Transverse colon (tissue), 4 donors: ENCODE measurements around the gene SLC27A1. TPM values are rescaled to one million over a fixed set of nuclear protein-coding genes. Genes with fewer than 3 reads are reported as not detected.

Experiments used
- DNase-seq: peaks from one replicate; pipeline ENCODE4 v3.0.0-alpha.2; 2019
- H3K27ac ChIP-seq, 4 donors: fragments of 200-600 bp; sonication (generic); 2 replicates each; pipeline ENCODE4 v1.5.1; 2016 to 2018; ENCODE audit warnings: inconsistent platforms in 4 of 4
- H3K27me3 ChIP-seq: fragments of 200-600 bp; sonication (generic); 2 replicates; pipeline ENCODE4 v1.5.1; 2017; ENCODE audit warnings: inconsistent platforms
- H3K36me3 ChIP-seq, 4 donors: fragments of 200-600 bp; sonication (generic); 2 replicates each; pipeline ENCODE4 v1.5.1; 2017 to 2019; ENCODE audit warnings: inconsistent platforms in 4 of 4
- H3K4me1 ChIP-seq, 4 donors: fragments of 200-600 bp; sonication (generic); 2 replicates each; pipeline ENCODE4 v1.5.1; 2017 to 2020; ENCODE audit warnings: inconsistent platforms in 4 of 4
- H3K4me3 ChIP-seq, 4 donors: fragments of 200-600 bp; sonication (generic); 1 replicate in 1 of 4; 2 replicates in 3 of 4; pipeline versions ENCODE4 v1.5.1 to v1.6.1; 2017 to 2019; ENCODE audit warnings: inconsistent platforms in 4 of 4
- H3K9me3 ChIP-seq, 2 donors: fragments of 200-600 bp; sonication (generic); 2 replicates each; pipeline ENCODE4 v1.5.1; 2017 to 2019; ENCODE audit warnings: inconsistent platforms in 2 of 2
- EP300 ChIP-seq: sonication (generic); formaldehyde crosslinking; IDR thresholded peaks from one replicate; pipeline ENCODE4 v1.6.1; 2017; ENCODE audit warnings: antibody characterized with exemption, low read depth
- POLR2A ChIP-seq: fragments of 450-650 bp; IDR thresholded peaks from one replicate; pipeline ENCODE4 v1.6.1; 2016; ENCODE audit warnings: antibody characterized with exemption, mild to moderate bottlenecking, moderate library complexity
- POLR2AphosphoS5 ChIP-seq, 3 donors: sonication (generic); formaldehyde crosslinking; IDR thresholded peaks; one replicate each; pipeline ENCODE4 v1.6.1; 2016; ENCODE audit warnings: antibody characterized with exemption in 3 of 3
- WGBS, 2 donors: methylation state at CpG; one replicate each; pipeline ENCODE4 v1.1.5; 2018; ENCODE audit warnings: low coverage in 1 of 2; 5-methylcytosine and 5-hydroxymethylcytosine counted together
- in situ Hi-C, 4 donors: fragments of 200-750 bp; cut with MboI; loops; one replicate each; pipeline versions ENCODE4 v1.15.0 to v1.15.1; 2017; ENCODE audit warnings: low sequenced_read_pairs in 3 of 4, low pct_ligation_motif_present in 1 of 4, low pct_unique_long_range_greater_than_20kb in 1 of 4
- intact Hi-C: fragments of 100-400 bp; cut with DNase I; formaldehyde crosslinking; loops from one replicate; pipeline ENCODE4 v1.15.1; 2023; ENCODE audit warnings: low total_unique reads
- total RNA-seq, 4 donors: library from RNA; depleted of rRNA; stranded (reverse); fragments of >200 nt; gene quantifications; one replicate each; pipeline ENCODE4 v1.1.0, GENCODE V29; 2016
- TF ChIP-seq, protein P1 (sequence below), 5 experiments: fragments of 200-600 bp in 3 of 5; fragments of 450-650 bp in 2 of 5; sonication (generic) in 3 of 5; IDR thresholded peaks; 1 replicate in 2 of 5; 2 replicates in 3 of 5; pipeline ENCODE4 v1.5.1; 2016 to 2017; ENCODE audit warnings: antibody characterized with exemption in 5 of 5, inconsistent platforms in 3 of 5, mild to moderate bottlenecking in 2 of 5, moderate library complexity in 1 of 5

SLC27A1 gene
- total RNA-seq, 4 donors from 2014 or later: 4.0 to 11.1 (median 7.0) TPM

DNA sequence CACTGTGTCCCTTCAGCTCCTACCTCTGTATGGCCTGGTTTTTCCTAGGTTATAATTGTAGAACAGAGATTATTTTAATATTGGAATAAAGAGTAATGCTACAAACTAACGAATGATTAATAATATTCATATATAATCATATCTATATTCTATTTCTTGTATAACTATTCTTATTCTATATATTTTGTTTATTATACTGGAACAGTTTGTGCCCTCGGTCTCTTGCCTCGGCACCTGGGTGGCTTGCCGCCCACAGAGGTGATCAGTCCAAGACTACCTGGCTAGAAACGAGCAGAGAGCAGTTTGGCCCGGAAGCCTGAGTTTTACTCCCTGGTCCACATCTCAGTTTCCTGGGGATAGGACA lies 3.9 kb upstream of the SLC27A1 start:
- H3K4me3 ChIP-seq: no peak overlapping the region
- DNase-seq: no peak
- H3K9me3 ChIP-seq: no peaks in the 10 kb centered on the region
- TF ChIP-seq POLR2AphosphoS5 (IDR thresholded peaks at IDR 0.05) (no peak), EP300 (no peak)
- TF ChIP-seq, protein P1, sequence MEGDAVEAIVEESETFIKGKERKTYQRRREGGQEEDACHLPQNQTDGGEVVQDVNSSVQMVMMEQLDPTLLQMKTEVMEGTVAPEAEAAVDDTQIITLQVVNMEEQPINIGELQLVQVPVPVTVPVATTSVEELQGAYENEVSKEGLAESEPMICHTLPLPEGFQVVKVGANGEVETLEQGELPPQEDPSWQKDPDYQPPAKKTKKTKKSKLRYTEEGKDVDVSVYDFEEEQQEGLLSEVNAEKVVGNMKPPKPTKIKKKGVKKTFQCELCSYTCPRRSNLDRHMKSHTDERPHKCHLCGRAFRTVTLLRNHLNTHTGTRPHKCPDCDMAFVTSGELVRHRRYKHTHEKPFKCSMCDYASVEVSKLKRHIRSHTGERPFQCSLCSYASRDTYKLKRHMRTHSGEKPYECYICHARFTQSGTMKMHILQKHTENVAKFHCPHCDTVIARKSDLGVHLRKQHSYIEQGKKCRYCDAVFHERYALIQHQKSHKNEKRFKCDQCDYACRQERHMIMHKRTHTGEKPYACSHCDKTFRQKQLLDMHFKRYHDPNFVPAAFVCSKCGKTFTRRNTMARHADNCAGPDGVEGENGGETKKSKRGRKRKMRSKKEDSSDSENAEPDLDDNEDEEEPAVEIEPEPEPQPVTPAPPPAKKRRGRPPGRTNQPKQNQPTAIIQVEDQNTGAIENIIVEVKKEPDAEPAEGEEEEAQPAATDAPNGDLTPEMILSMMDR (IDR thresholded peaks at IDR 0.05): peak in 1 of 5 experiments; percentile 3
- H3K36me3 ChIP-seq: no peaks in the 10 kb centered on the region
- H3K4me1 ChIP-seq: peaks cover 13 to 33% (median 22%) of the 10 kb centered on the region in 4 donors
- peaks cover 1% of the 10 kb centered on the region for H3K27me3 ChIP-seq
- WGBS, 2 donors: 38 to 41% methylated on average over 6 of the region's 6 CpGs
- in situ Hi-C loops (loop anchor here in 2 of 4 donors (10.0 kb wide), 2 partner anchors 72 to 122 kb away; partner anchors contain the start of gene CCDC194 (in 1 of the 2)), intact Hi-C loops (loop anchor here (5.0 kb wide), 1 partner anchor 119 kb away; no protein-coding TSS in a partner anchor)
- H3K27ac ChIP-seq: no peak overlapping the region

GRCh38 chr19:17467471-17468301 lies 2.6 kb upstream of the SLC27A1 start:
- Histone ChIP-seq H3K27me3 (no peaks in the 10 kb centered on the region), H3K4me3 (no peak overlapping the region), H3K27ac (peak overlapping the region in 3 of 4 donors; percentile 82 to 88 (median 88)), H3K4me1 (peaks cover 13 to 36% (median 22%) of the 10 kb centered on the region in 4 donors), H3K36me3 (no peaks in the 10 kb centered on the region), H3K9me3 (no peaks in the 10 kb centered on the region)
- in situ Hi-C loops: loop anchor here in 2 of 4 donors (10.0 kb wide), 2 partner anchors 73 to 123 kb away; partner anchors contain the start of gene CCDC194 (in 1 of the 2)
- intact Hi-C loops: loop anchor here (5.0 kb wide), 1 partner anchor 120 kb away; no protein-coding TSS in a partner anchor
- TF ChIP-seq, protein P1 (IDR thresholded peaks at IDR 0.05): no peak
- no peak for TF ChIP-seq POLR2AphosphoS5 (IDR thresholded peaks at IDR 0.05)
- no peak for TF ChIP-seq POLR2A
- no peak for TF ChIP-seq EP300
- DNase-seq: no peak
- 37 to 66% methylated on average over 6 to 12 of the region's 12 CpGs for WGBS, 2 donors

DNA sequence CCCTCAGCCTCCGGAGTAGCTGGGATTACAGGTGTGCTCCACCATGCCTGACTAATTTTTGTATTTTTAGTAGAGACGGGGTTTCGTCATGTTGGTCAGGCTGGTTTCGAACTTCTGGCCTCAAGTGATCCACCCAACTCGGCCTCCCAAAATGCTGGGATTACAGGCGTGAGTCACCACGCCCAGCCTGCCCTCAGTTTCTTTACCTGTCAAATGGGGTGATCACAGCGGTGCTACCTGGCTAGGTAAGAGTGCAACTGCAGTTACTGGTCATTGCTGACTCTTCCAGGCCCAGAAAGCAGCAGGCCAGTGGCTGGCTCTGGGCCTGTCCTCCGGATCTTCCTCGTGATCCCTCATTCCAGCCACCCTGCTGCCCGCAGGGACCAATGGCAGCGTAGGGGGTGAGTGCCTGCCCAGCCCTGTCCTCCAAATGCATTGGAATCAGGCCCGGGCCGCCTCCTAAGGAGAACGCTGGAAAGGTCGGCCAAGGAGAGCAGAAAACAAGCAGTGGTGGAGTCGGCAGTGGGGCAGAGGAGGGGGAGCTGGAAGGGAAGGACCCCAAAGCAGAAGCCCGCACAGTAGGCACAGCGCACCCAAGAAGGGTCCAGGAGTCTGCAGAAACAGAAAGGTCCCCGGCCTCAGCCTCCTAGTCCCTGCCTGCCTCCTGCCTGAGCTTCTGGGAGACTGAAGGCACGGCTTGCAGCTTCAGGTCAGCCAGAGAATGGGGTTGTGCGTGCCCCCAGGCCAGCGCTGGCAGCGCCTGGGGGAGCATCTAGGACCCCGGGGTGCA lies 1.8 kb upstream of the SLC27A1 start:
- Histone ChIP-seq H3K36me3 (no peaks in the 10 kb centered on the region), H3K9me3 (no peaks in the 10 kb centered on the region), H3K4me1 (peaks cover 13 to 40% (median 22%) of the 10 kb centered on the region in 4 donors), H3K27ac (peak overlapping the region; percentile 82 to 88 (median 87)), H3K27me3 (no peaks in the 10 kb centered on the region), H3K4me3 (peak overlapping the region in 3 of 4 donors; percentile 52 to 88 (median 76))
- peak; percentile 38 for DNase-seq
- WGBS, 2 donors: 70 to 77% methylated on average over 4 to 21 of the region's 25 CpGs
- intact Hi-C loops (loop anchor here (5.0 kb wide), 1 partner anchor 121 kb away; no protein-coding TSS in a partner anchor), in situ Hi-C loops (loop anchor here in 2 of 4 donors (10.0 kb wide), 2 partner anchors 74 to 124 kb away; partner anchors contain the start of gene CCDC194 (in 1 of the 2))
- TF ChIP-seq EP300: no peak
- TF ChIP-seq POLR2AphosphoS5 (IDR thresholded peaks at IDR 0.05): no peak
- no peak for TF ChIP-seq POLR2A
- TF ChIP-seq, protein P1 (IDR thresholded peaks at IDR 0.05): no peak
